Measurements from ENCODE around the gene ADAMTS1.
"Not testable (repeated sequence)": the region's sequence is repeated elsewhere in the genome, so short reads cannot be mapped to it uniquely, and the experiment has no call there.

The ADAMTS1 gene

GRCh38 chr21:26881504-26882228, 36.5 kb upstream of the ADAMTS1 start:
- peak; percentile 5 for DNase-seq (ENCODE audit: low read depth)
- TF ChIP-seq CTCF (conservative IDR thresholded peaks at IDR 0.05; ENCODE audit: low read depth, low read length) = peak; percentile 43
- H3K4me3 ChIP-seq (ENCODE audit: low read length) = no peak overlapping the region

GRCh38 chr21:26877018-26877417, 31.8 kb upstream of the ADAMTS1 start:
- no peak for TF ChIP-seq CTCF (conservative IDR thresholded peaks at IDR 0.05; ENCODE audit: low read depth, low read length)
- no peak for DNase-seq (ENCODE audit: low read depth)
- no peak overlapping the region for H3K4me3 ChIP-seq (ENCODE audit: low read length)

- H3K4me3 ChIP-seq (ENCODE audit: low read length) = no peak overlapping the region
- no peak for TF ChIP-seq CTCF (conservative IDR thresholded peaks at IDR 0.05; ENCODE audit: low read depth, low read length)
- DNase-seq (ENCODE audit: low read depth) = no peak
These were observed 29.1 kb upstream of the ADAMTS1 start for GRCh38 chr21:26874347-26874746.

GRCh38 chr21:26865857-26866256, 20.6 kb upstream of the ADAMTS1 start:
- no peak for TF ChIP-seq CTCF (conservative IDR thresholded peaks at IDR 0.05; ENCODE audit: low read depth, low read length)
- no peak overlapping the region for H3K4me3 ChIP-seq (ENCODE audit: low read length)
- DNase-seq (ENCODE audit: low read depth) = no peak

GRCh38 chr21:26856871-26857350, 11.7 kb upstream of the ADAMTS1 start:
- not testable (repeated sequence) for DNase-seq (ENCODE audit: low read depth); H3K4me3 ChIP-seq (ENCODE audit: low read length)

- not testable (repeated sequence) for H3K4me3 ChIP-seq (ENCODE audit: low read length); DNase-seq (ENCODE audit: low read depth)
These were observed 9.5 kb upstream of the ADAMTS1 start for GRCh38 chr21:26854695-26855094.

- H3K4me3 ChIP-seq (ENCODE audit: low read length) = no peak overlapping the region
- no peak for TF ChIP-seq CTCF (conservative IDR thresholded peaks at IDR 0.05; ENCODE audit: low read depth, low read length)
- DNase-seq (ENCODE audit: low read depth) = no peak
These were observed 7.2 kb upstream of the ADAMTS1 start for GRCh38 chr21:26852423-26852822.

GRCh38 chr21:26851109-26851944, 6.1 kb upstream of the ADAMTS1 start:
- no peak for TF ChIP-seq CTCF (conservative IDR thresholded peaks at IDR 0.05; ENCODE audit: low read depth, low read length)
- H3K4me3 ChIP-seq (ENCODE audit: low read length) = no peak overlapping the region
- no peak for DNase-seq (ENCODE audit: low read depth)

Data from retinal pigment epithelial cell (primary cell).